K562 (cell line): ENCODE measurements around the gene COQ8A. TPM values are rescaled to one million over a fixed set of nuclear protein-coding genes. Genes with fewer than 3 reads are reported as not detected.

Experiments
- ATAC-seq: fragments of 200-7000 bp; cut with Tn5 transposase; 3 replicates; pipeline ENCODE4 v1.9.1; 2020; ENCODE audit warnings: moderate library complexity
- BruUV-seq: library from RNA; stranded (reverse); fragments of 400-500 nt; replicated peaks from 2 replicates; lab custom pipeline; 2021; lab: Mats Ljungman, UMichigan
- CTCF ChIA-PET: fragments of 300-600 bp; formaldehyde crosslinking; extraction: SDS; loops from one replicate; lab custom pipeline; 2021; ENCODE audit warnings: low intra/inter-chr PET ratio; lab: Yijun Ruan, JAX
- POLR2A ChIA-PET: fragments of 300-600, 350-650 bp; sonication (Branson Sonifier 250); formaldehyde crosslinking; extraction: SDS; loops from one replicate; lab custom pipeline; 2021; ENCODE audit warnings: antibody characterized with exemption, inconsistent platforms; lab: Yijun Ruan, JAX
- DNase-seq, 4 experiments: peaks; one replicate each; pipeline versions ENCODE4 v3.0.0 to v3.0.0-alpha.2; 2011 to 2018; ENCODE audit warnings: low spot score in 3 of 4, mixed read lengths in 3 of 4; ENCODE audit errors: extremely low read depth in 1 of 4
- FAIRE-seq: peaks from 2 replicates; lab custom pipeline; 2011; peaks lifted over from hg19 to GRCh38; lab: Jason Lieb, UNC
- H2AFZ ChIP-seq: 2 replicates; pipeline ENCODE4 v1.6.0; 2011; ENCODE audit warnings: low read depth, low read length, control low read depth, inconsistent platforms
- H3K27ac ChIP-seq: fragments of 200-600 bp; 3 replicates; pipeline ENCODE4 v1.8.0; 2011; ENCODE audit warnings: low read depth, mild to moderate bottlenecking, control low read depth, inconsistent platforms, low read length, moderate library complexity, mixed read lengths; ENCODE audit errors: extremely low read depth
- H3K27me3 ChIP-seq, 2 experiments: fragments of 300-600 bp in 1 of 2; 2 replicates in 1 of 2; 3 replicates in 1 of 2; pipeline versions ENCODE4 v1.6.0 to v1.8.0; 2011; ENCODE audit warnings: inconsistent platforms in 2 of 2, low read length in 2 of 2, mild to moderate bottlenecking in 1 of 2, mixed read lengths in 1 of 2, moderate library complexity in 1 of 2; ENCODE audit not compliant: control insufficient read depth in 2 of 2, insufficient read depth in 2 of 2
- H3K36me3 ChIP-seq: fragments of 300-600 bp; 3 replicates; pipeline ENCODE4 v1.8.0; 2011; ENCODE audit warnings: mild to moderate bottlenecking, low read length, inconsistent platforms; ENCODE audit not compliant: control insufficient read depth, insufficient read depth
- H3K4me1 ChIP-seq, 2 experiments: fragments of 200-600 bp in 1 of 2; replicated peaks in 1 of 2; 2 replicates in 1 of 2; 3 replicates in 1 of 2; pipeline versions ENCODE4 v1.5.1 to v1.8.0; 2011; ENCODE audit warnings: inconsistent platforms in 2 of 2, low read length in 2 of 2, mild to moderate bottlenecking in 1 of 2, mixed read lengths in 1 of 2, moderate library complexity in 1 of 2; ENCODE audit not compliant: control insufficient read depth in 2 of 2, insufficient read depth in 2 of 2
- H3K4me2 ChIP-seq: 2 replicates; pipeline ENCODE4 v1.6.1; 2011; ENCODE audit warnings: low read length, control low read depth, inconsistent platforms, mixed read lengths; ENCODE audit not compliant: insufficient read depth
- H3K4me3 ChIP-seq: fragments of 200-600 bp; sonication (generic), shearing (Covaris generic); 2 replicates; pipeline ENCODE4 v1.5.1; 2016; ENCODE audit warnings: control low read depth, inconsistent platforms
- H3K79me2 ChIP-seq: fragments of 200-600 bp; 3 replicates; pipeline ENCODE4 v1.8.0; 2011; ENCODE audit warnings: low read length, inconsistent platforms; ENCODE audit not compliant: control insufficient read depth, insufficient read depth
- H3K9ac ChIP-seq, 2 experiments: 2 replicates each; pipeline versions ENCODE4 v1.6.0 to v1.6.1; 2011; ENCODE audit warnings: low read depth in 2 of 2, low read length in 2 of 2, control low read depth in 1 of 2, inconsistent platforms in 1 of 2, mild to moderate bottlenecking in 1 of 2, mixed read lengths in 1 of 2; ENCODE audit not compliant: insufficient read depth in 1 of 2
- H3K9me1 ChIP-seq: one replicate; pipeline ENCODE4 v1.6.0; 2011; ENCODE audit warnings: inconsistent platforms, mild to moderate bottlenecking, low read length, moderate library complexity; ENCODE audit not compliant: control insufficient read depth, insufficient read depth
- H3K9me3 ChIP-seq: replicated peaks from 2 replicates; pipeline ENCODE4 v1.5.1; 2011; ENCODE audit warnings: low read depth, low read length, inconsistent platforms; ENCODE audit not compliant: control insufficient read depth, insufficient read depth
- H4K20me1 ChIP-seq: replicated peaks from 2 replicates; pipeline ENCODE4 v1.6.1; 2011; ENCODE audit warnings: low read length, inconsistent platforms, mixed read lengths; ENCODE audit not compliant: control insufficient read depth, insufficient read depth
- ATF3 ChIP-seq, 2 experiments: fragments of 450-650 bp in 1 of 2; sonication (generic) in 1 of 2; formaldehyde crosslinking in 1 of 2; IDR thresholded peaks in 1 of 2; conservative IDR thresholded peaks in 1 of 2; 2 replicates each; pipeline versions ENCODE4 v1.6.1 to v1.8.1; 2016 to 2023; ENCODE audit warnings: mild to moderate bottlenecking in 2 of 2, moderate library complexity in 2 of 2, inconsistent platforms in 1 of 2, missing genetic modification reagents in 1 of 2
- CGGBP1 ChIP-seq: fragments of 250-450 bp; sonication (Bioruptor Pico); IDR thresholded peaks from 2 replicates; pipeline ENCODE4 v1.9.0; 2021; ENCODE audit warnings: mild to moderate bottlenecking
- ETV5 ChIP-seq: sonication (generic); formaldehyde crosslinking; IDR thresholded peaks from 2 replicates; pipeline ENCODE4 v1.4.0; 2020; ENCODE audit warnings: low read depth, mild to moderate bottlenecking, missing genetic modification reagents
- MITF ChIP-seq: IDR thresholded peaks from 2 replicates; pipeline ENCODE4 v1.6.1; 2014; ENCODE audit warnings: antibody characterized with exemption
- NRF1 ChIP-seq, 2 experiments: fragments of 450-650 bp; IDR thresholded peaks in 1 of 2; conservative IDR thresholded peaks in 1 of 2; 2 replicates each; pipeline ENCODE4 v1.6.1; 2014; ENCODE audit warnings: mild to moderate bottlenecking in 2 of 2
- SREBF1 ChIP-seq: fragments of 150-350 bp; IDR thresholded peaks from 2 replicates; pipeline ENCODE4 v1.6.1; 2014; ENCODE audit warnings: antibody characterized with exemption, low read depth, low read length, borderline replicate concordance
- TCFL5 ChIP-seq: fragments of 250-450 bp; sonication (Bioruptor Pico); conservative IDR thresholded peaks from 2 replicates; pipeline ENCODE4 v1.6.1; 2021; ENCODE audit warnings: mild to moderate bottlenecking, moderate library complexity, matching md5 sums
- THAP12 ChIP-seq: fragments of 250-450 bp; sonication (Bioruptor Pico); IDR thresholded peaks from 2 replicates; pipeline ENCODE4 v1.9.0; 2021; ENCODE audit warnings: mild to moderate bottlenecking, inconsistent platforms
- ZNF280B ChIP-seq: fragments of 250-450 bp; sonication (Bioruptor Pico); IDR thresholded peaks from 2 replicates; pipeline ENCODE4 v1.5.1; 2021; ENCODE audit warnings: mild to moderate bottlenecking
- ZNF436 ChIP-seq: fragments of 250-450, 450-650 bp; sonication (Bioruptor Pico); formaldehyde crosslinking; IDR thresholded peaks from 2 replicates; pipeline ENCODE4 v1.7.0; 2020; ENCODE audit warnings: mild to moderate bottlenecking
- ZNF444 ChIP-seq: fragments of 250-450 bp; sonication (Bioruptor Pico); IDR thresholded peaks from 2 replicates; pipeline ENCODE4 v1.4.0; 2020; ENCODE audit warnings: mild to moderate bottlenecking, moderate library complexity
- WGBS: fragments of 100-300 bp; shearing (Covaris generic); methylation state at CpG from one replicate; pipeline ENCODE4 v1.1.6; 2016; ENCODE audit warnings: low coverage, mixed read lengths; ENCODE audit not compliant: insufficient coverage; ENCODE audit errors: missing lambda C conversion rate; 5-methylcytosine and 5-hydroxymethylcytosine counted together
- in situ Hi-C: fragments of 300-500 bp; cut with MboI; formaldehyde crosslinking; loops from 4 replicates; pipeline ENCODE4 v1.15.0; 2018; ENCODE audit warnings: inconsistent platforms, mixed read lengths
- intact Hi-C: fragments of 100-400 bp; cut with micrococcal nuclease; formaldehyde crosslinking; loops from 2 replicates; pipeline ENCODE4 v1.14.2; 2022
- polyA plus RNA-seq, 8 experiments: library from polyadenylated mRNA; depleted of rRNA in 4 of 8; stranded (reverse) in 5 of 8; unstranded in 3 of 8; fragments of >200 nt; fragmentation: Nextera tagmentation in 2 of 8; fragmentation: Illumina TruSeq in 1 of 8; extraction: Ambion mirVana in 2 of 8; extraction: Trizol in 1 of 8; gene quantifications; 2 replicates each; pipeline versions ENCODE4 v1.2.1 to v1.2.3, GENCODE V29; 2011 to 2014; ENCODE audit warnings: inconsistent platforms in 1 of 8, missing spikeins in 1 of 8
- total RNA-seq, 7 experiments: library from RNA; depleted of rRNA in 6 of 7; stranded (reverse); fragments of >200 nt in 6 of 7; fragmentation: Illumina TruSeq in 2 of 7; extraction: Trizol in 2 of 7; gene quantifications; 2 replicates each; pipeline versions ENCODE4 v1.2.1 to v1.2.3, GENCODE V29; 2011 to 2021; ENCODE audit warnings: low replicate concordance in 1 of 7

Gene COQ8A
- total and polyA plus RNA-seq, 9 of the 15 experiments (the other 6 are each of a cell fraction or from before 2014, with no cell fraction given) = 2.6 to 54.3 (median 32.4) TPM

GRCh38 chr1:226976276-226976977, 36.3 kb downstream of the COQ8A start:
- no peaks in the 10 kb centered on the region; the same call in 1 of the 2 replicates for H4K20me1 ChIP-seq
- no peak overlapping the region; a peak in 1 of 4 replicates for H3K9ac ChIP-seq
- peaks cover 4% of the 10 kb centered on the region for H3K9me1 ChIP-seq
- 88% methylated on average over 18 of the region's 34 CpGs for WGBS
- POLR2A ChIA-PET = interaction anchor here (0.7 kb wide), 1 partner anchor 403 kb away, joined by 4 read pairs; no protein-coding TSS in a partner anchor
- H3K27me3 ChIP-seq = no peaks in the 10 kb centered on the region
- CTCF ChIA-PET = no interaction called here
- no peak for FAIRE-seq
- no peak overlapping the region for H3K4me2 ChIP-seq
- intact Hi-C loops = no loop called here
- no peak overlapping the region for H2AFZ ChIP-seq
- H3K9me3 ChIP-seq = no peaks in the 10 kb centered on the region
- peaks cover 0 to 19% of the 10 kb centered on the region in 2 experiments; a peak in 1 of 5 replicates for H3K4me1 ChIP-seq
- in situ Hi-C loops = no loop called here
- no TSS peak for BruUV-seq
- no peak for ATAC-seq
- H3K36me3 ChIP-seq = 0 out of 3 replicates have a peak, but pooled peaks cover 2% of the 10 kb centered on the region
- H3K27ac ChIP-seq = no peak overlapping the region
- H3K4me3 ChIP-seq = no peak overlapping the region
- no peak for DNase-seq
- H3K79me2 ChIP-seq = no peaks in the 10 kb centered on the region
- TF ChIP-seq MITF (no peak), NRF1 (conservative IDR thresholded peaks at IDR 0.05 in 1 of 2, IDR thresholded peaks at IDR 0.05 in 1 of 2) (no peak), ZNF436 (no peak), ZNF444 (CRISPR knock-in tag) (no peak), ETV5 (CRISPR knock-in tag) (no peak), CGGBP1 (no peak), ZNF280B (CRISPR knock-in tag) (no peak), THAP12 (CRISPR knock-in tag) (no peak), TCFL5 (no peak), SREBF1 (no peak), ATF3 (IDR thresholded peaks at IDR 0.05) (no peak), ATF3 (CRISPR knock-in tag; conservative IDR thresholded peaks at IDR 0.05) (no peak)
